ENCODE results near the gene DKKL1.
A peak's percentile ranks its signal among the peaks of the same experiment; 100 is the strongest.

Gene DKKL1

GRCh38 chr19:49374665-49375434, 11.2 kb downstream of the DKKL1 start:
- in situ Hi-C loops (cut with MboI; ENCODE audit: low sequenced_read_pairs, unreplicated experiment): no loop called here
- DNase-seq (ENCODE audit: low spot score): no peak
- TF ChIP-seq CTCF (IDR thresholded peaks at IDR 0.05; ENCODE audit: borderline replicate concordance, control extremely low read depth, extremely low read depth, insufficient read depth, missing control alignments): no peak

GRCh38 chr19:49378512-49378911, 14.8 kb downstream of the DKKL1 start:
- no peak for DNase-seq (ENCODE audit: low spot score)
- in situ Hi-C loops (cut with MboI; ENCODE audit: low sequenced_read_pairs, unreplicated experiment): no loop called here
- no peak for TF ChIP-seq CTCF (IDR thresholded peaks at IDR 0.05; ENCODE audit: borderline replicate concordance, control extremely low read depth, extremely low read depth, insufficient read depth, missing control alignments)

GRCh38 chr19:49380391-49380790, 16.7 kb downstream of the DKKL1 start:
- DNase-seq (ENCODE audit: low spot score): no peak
- TF ChIP-seq CTCF (IDR thresholded peaks at IDR 0.05; ENCODE audit: borderline replicate concordance, control extremely low read depth, extremely low read depth, insufficient read depth, missing control alignments): no peak
- in situ Hi-C loops (cut with MboI; ENCODE audit: low sequenced_read_pairs, unreplicated experiment): no loop called here

- in situ Hi-C loops (cut with MboI; ENCODE audit: low sequenced_read_pairs, unreplicated experiment): no loop called here
- DNase-seq (ENCODE audit: low spot score): no peak
- TF ChIP-seq CTCF (IDR thresholded peaks at IDR 0.05; ENCODE audit: borderline replicate concordance, control extremely low read depth, extremely low read depth, insufficient read depth, missing control alignments): no peak
Observed at GRCh38 chr19:49382639-49383038, 19.0 kb downstream of the DKKL1 start.

GRCh38 chr19:49383599-49383998, 19.9 kb downstream of the DKKL1 start:
- DNase-seq (ENCODE audit: low spot score): no peak
- in situ Hi-C loops (cut with MboI; ENCODE audit: low sequenced_read_pairs, unreplicated experiment): no loop called here
- TF ChIP-seq CTCF (IDR thresholded peaks at IDR 0.05; ENCODE audit: borderline replicate concordance, control extremely low read depth, extremely low read depth, insufficient read depth, missing control alignments): no peak

GRCh38 chr19:49387936-49388372, 24.3 kb downstream of the DKKL1 start, which contains the start of gene KASH5:
TSS of gene KASH5 (plus strand) at chr19:49388249. CDS start at chr19:49390884, 2,635 bp downstream.
- in situ Hi-C loops (cut with MboI; ENCODE audit: low sequenced_read_pairs, unreplicated experiment): no loop called here
- TF ChIP-seq CTCF (IDR thresholded peaks at IDR 0.05; ENCODE audit: borderline replicate concordance, control extremely low read depth, extremely low read depth, insufficient read depth, missing control alignments): no peak
- DNase-seq (ENCODE audit: low spot score): peak; percentile 95
